Measurements from ENCODE around the gene ALDH3B2.
A peak's percentile ranks its signal among the peaks of the same experiment; 100 is the strongest.
"Not testable (repeated sequence)": the region's sequence is repeated elsewhere in the genome, so short reads cannot be mapped to it uniquely, and the experiment has no call there.

Gene ALDH3B2

DNA sequence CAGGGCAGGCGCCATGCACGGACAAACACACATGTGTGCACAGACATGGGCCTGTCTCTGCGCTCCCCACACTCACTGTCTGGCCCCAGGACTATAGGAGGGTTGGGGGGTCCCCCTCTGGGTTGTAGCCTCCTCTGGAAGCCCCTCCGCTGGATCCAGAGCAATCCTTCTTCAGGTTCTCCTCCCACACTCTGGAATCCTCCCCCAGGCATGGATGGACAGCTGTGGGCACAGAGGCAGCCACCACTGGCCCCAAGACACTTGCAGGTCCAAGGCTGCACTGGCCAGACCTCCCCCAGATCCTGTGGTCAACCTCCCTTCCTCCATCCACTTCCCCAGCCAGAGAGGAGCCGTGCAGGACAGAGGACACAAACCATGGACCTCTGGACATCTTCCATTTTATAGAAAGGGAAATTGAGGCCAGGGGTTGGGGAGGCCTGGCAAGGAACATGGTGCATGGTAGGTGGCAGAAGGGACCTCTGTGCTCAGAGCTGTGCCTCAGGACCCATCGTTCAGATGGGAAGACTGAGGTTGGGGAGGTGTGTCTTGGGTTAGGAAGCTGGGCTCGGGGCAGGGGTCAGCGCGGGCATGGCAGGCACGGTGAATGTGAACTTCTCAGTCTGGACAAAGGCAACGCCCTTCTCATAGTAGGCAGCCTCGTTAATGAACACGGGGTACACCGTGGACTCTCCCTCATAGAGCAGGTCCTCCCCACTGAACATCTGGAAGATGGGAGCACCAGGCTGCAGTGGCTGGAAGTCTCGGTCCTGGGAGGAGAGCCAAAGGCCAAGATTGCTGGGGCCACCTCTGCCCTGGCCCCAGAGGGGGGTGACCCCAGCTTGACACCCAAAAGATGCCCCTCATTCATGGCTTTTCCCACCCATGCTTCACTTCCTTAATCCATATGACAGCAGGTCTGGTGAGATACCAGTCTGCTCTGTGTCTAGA, 32.0 kb downstream of the ALDH3B2 start:
- no peak for DNase-seq

DNA sequence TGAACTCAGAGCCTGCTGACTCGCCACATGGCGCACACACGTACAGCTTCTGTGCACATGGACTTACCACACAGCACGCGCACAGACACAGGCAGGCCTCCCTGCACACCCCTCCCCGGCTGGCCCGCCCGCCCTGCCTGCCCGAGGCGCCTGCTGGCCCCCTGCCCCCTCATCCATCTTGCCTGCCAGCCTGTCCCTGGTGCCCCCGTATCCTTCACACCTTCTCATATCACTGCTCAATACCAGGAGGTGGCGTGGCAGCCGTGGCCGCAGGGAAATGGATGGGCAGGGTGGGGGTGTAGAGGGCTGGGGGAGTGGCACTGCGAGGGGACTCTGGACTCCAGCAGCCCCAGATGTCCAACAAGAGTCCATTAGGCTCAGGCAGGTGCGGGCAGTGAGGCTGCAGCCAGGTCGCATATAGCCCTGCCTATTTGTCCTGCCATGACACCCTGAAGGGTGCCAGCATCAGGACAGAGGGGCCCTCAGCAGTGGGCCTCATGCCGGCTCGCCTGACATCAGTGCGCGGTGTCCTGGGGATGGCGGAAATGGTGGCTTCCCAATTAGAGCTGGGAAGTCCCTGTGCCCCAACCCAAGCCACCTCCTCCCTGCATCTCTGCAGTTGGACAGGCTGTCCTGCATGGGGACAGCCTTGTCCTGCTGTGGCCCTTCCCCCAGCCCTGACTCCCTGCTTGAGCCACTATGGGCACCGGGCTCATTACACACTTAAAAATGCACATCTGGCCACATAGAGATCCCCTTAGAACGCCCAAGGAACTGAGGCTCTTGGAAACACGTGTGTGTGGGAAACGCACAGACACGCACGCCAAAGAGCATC, 32.9 kb downstream of the ALDH3B2 start:
- no peak for DNase-seq

DNA sequence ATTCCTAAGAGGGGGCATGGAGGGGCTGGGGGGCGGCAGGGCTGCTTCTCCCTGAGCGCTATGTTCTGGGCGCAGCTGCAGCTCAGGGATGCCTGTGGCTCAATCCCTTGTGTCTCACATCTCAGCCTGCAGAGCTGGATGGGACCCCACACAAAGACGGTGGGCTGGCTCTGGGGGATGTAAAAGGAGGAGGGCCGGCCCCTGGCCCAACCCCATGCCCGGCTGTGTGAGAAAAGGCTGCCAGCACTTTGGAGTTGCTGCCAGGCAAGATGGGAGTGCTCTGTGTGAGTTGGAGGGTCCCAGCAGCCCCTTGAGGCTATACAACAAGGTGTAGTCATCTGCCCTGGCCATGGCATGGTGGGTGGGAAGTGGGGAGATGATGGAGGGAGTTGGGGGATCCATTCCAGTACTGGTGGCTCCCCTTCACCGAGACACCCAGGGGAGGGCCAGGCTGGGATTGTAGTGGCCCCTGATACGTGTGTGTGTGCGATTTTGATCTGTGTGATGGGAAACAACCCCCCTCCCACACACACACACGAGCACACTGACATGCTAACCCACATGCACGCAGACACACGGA, 33.6 kb downstream of the ALDH3B2 start:
- DNase-seq, result no peak

DNA sequence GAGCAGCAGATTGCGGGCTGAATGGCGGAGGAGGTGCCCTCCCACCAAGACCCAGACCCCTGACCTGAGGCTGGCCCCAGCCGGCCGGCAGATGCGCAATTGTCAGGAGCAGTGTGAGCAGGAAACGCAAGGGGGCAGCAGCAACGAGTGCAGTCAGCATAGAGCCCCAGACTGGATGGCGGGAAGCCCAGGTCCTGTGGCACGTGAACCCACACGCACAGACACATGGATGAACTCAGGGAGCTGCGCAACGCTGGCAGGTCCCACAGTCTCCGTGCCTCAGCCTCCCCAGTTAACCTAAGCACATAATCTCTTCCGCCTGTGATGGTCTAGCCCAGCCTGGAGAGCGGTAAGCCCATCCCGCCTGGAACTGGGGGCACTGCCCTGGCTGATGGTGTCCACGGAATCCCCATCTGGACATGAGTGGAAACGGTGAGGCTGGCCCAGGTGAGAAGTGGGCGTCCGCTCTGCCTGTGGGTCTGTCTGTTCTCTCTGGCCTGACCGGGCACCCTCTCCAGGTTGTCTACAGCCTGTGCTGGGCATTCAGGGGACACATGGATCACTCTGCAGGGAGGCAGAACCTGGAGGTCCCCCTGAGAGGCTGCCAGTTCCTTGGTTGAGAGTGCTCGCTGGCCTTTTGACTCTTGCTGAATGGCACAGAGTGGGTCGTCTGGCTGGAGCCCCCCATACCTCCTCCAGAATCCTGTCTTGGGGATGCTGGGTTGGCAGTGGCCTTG, 34.2 kb downstream of the ALDH3B2 start:
- DNase-seq, result peak; percentile 34 to 51

DNA sequence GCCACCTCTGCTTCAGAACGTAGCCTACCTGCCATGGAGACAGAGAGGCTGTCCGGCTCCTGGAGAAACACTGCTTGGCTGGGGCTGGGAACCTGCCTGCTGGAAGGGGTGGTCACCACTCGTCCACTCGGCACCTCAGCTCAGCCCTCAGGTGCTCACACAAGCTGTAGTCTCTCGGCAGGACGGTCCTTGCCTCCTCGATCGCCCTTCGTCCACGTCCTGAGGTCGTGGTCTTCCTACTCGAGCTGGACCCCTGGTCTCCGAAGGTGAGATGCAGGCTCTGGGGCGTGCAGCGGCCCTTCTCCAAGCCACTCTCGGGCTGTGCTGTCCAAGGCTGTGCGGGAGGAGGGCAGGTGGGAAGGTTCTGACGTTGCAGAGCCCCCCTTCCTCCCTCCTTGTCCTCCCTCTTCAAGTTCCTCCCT, 35.0 kb downstream of the ALDH3B2 start, which contains the start of gene TBX10:
TBX10 (minus strand) TSS at position 326 of the 422 bp plus-strand sequence; CDS start at position 35, 291 bp downstream.
- DNase-seq, result no peak

DNA sequence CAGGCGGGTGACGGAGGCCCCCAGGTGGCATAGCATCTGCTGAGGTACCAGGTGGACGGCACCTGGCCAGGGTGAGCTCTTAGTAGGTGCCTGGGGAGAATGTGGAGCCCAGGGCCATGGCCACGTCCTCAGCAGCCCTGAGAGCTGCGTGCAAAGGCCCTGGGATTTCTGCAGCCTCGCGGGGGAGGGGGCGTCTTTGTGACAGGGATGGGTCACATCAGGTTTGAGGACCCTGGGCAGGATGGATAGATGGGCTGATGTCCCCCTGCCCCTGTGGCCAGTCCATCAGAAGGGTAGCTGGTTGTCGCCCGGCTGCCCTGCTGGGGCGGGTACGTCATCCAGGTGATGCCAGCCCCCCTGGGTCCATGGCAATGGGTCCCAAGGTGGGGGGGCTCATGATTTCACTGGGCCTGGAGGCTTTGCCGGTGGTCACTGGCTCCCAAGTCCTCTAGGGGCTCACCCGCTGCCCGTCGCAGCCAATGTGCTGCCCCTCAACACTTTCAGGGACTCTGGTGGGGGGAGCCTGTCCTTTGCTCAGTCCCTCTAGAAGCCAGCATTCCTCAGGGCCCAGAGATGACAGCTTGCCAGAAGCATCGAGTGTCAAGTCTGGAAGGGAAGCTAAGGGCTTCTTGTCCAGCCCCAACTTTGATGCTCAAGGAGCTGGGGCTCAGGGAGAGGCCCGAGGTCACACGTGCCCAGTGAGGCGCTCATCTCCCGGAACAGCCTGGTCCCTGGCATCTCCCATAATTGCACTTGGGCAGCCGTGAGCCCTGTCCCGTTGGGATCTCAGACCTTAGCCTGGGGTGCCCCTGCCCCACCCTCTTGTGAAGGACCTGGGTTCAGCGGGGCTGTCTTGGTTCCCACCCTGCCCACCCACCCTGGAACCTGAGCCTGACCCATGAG, 35.6 kb downstream of the ALDH3B2 start:
- DNase-seq, result no peak

DNA sequence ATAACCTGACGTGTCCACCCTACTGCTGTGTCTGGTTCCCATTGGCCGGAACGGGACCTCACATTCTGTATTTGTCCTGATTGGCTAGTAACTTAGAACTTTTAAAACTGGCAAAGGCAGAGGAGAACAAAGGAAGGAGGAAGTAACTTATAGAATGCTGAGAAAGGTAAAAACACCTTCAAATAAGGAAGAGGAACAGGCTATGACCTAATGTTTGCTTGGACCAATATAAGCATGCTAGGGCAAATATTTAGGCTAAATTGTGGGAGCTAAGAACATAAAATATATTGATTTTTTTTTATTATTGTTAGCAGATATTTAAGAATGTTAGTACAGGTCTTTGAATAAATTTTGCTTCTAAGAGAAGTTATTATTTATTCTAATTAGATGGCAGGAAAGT, 37.0 kb downstream of the ALDH3B2 start:
- not testable (repeated sequence) for DNase-seq

DNA sequence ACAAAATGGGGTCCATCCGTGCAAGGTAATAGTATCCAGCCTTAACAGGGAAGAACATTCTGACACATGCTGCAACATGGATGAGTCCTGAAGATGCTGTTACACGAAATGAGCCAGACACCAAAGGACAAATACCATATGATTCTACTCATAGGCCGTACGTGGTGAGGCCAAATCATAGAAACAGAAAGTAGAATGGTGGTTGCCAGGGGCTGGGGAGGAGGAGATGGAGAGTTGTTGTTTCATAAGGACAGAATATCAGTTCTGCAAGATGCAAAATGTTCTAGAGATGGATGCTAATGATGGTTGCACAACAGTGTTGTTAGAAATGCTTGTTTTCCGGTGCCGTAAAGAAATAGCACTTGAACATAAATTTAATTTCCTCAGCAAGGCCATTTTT, 37.5 kb downstream of the ALDH3B2 start:
- no peak for DNase-seq

DNA sequence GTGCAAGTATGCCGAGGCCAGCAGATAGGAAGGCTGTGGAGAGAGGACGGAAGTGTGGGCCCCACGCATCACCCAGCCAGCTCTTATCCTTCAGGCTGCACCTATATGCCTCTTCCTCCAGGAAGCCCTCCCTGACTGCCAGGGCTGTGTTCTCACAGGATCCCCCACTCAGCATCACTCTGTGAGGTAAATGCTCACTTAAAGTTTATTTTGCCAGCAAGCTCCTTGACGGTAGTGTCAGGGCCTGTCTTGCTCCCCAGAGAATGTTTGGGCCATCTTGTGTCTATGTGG, 39.2 kb downstream of the ALDH3B2 start:
- no peak for DNase-seq

DNA sequence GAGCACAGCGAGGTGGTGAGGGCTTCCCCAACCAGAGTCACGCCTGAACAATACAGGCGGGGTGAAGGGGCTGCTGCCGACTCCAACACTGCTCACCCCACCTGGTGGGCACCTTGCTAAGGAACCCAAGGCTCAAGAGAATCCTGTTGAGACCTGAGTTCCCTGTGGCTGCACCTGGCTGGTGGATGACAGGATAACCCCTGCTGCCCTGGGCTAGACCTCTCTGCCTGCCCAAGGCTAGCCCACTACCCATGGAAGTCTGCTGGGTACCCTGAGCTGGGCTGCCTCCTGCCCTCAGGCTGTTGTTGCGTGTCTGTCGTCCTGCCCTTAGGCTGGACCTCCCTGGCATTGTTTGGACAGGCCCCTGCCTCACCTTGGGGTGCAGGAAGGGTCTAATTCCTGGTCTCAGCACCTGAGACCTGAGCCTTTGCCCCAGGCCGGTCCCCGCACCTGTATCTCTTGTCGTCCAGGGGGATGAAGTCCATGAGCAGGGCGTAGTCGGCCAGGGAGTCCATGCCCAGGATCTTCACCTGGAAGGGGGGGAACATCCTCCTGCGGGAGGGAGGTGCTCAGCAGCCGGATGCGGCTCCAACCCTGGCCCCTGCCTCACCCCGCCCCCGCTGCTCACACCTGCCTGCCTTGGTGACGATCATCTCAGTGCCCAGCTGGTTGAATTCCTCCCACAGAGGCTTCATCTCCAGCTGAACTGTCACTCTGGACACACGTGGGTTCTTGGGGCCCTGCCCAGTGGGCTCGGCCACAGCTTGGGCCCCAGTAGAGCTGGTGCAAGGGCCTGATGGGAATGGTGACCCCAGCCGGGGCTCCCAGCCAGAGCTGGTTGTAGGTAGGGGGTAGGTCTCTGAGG, 39.8 kb downstream of the ALDH3B2 start:
- DNase-seq, result no peak

DNA sequence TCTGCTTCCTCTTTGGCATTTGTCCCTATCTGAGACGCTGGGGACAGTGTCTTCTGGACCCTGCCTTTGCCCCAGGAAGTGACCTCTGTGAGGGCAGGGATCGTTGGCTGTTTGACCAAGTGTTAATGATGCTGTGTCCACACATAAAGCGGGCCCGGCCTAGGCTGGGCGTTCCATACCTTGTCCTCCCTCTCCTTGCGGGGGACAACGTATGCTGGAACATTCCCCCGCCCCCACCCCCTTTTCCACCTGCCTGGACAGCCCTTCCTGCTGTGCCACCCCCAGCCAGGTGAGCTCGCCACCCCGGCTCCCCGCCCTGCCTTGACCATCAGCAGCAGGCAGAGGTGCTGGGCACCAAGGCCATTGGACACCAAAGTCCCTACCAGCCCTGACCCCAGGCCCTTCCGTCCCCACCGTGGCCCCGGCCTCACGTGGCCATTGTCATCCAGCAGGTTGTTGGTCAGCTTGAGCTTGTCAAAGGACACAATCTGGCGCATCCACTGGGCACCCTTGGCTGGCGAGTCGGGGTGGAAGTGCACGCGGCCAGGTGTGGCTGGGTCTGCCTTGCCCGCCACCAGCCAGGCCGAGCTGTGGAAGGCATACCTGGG, 40.6 kb downstream of the ALDH3B2 start:
- no peak for DNase-seq

DNA sequence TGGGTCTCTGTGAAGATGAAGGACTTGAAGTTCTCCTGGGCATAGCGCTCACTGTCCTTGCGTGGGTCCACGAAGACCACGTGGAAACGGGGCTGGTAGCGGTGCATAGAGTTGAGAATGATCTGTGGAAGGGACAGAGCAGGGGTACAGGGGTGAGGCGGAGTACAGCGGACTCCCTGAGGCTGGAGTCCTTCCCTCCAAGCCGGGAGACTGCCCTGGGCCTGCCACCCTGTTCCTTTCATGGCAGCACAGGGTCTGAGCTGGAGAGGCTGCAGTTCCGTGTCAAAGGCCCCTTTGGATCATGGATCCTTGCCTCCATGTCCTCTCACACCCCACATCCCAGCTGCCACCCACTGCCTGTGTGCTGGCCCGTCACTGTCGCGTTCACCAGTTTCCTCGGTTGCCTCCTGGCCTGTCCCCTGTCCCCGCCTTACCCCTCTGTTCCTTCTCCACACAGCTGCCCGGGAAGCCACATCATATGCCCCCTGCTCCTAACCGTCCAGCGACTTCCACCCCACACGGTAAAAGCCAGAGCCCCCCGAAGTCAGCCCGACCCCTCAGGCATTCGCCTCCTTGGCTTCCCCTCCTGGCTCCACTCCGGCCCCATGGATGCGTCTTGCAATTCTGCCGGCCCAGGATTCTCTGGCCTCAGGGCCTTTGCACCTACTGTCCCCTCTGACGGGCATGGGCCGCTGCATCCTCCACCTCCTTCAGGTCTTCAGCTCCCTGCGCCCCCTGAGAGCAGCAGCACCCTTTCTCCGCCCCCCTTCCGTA, 41.3 kb downstream of the ALDH3B2 start:
- DNase-seq, result no peak

DNA sequence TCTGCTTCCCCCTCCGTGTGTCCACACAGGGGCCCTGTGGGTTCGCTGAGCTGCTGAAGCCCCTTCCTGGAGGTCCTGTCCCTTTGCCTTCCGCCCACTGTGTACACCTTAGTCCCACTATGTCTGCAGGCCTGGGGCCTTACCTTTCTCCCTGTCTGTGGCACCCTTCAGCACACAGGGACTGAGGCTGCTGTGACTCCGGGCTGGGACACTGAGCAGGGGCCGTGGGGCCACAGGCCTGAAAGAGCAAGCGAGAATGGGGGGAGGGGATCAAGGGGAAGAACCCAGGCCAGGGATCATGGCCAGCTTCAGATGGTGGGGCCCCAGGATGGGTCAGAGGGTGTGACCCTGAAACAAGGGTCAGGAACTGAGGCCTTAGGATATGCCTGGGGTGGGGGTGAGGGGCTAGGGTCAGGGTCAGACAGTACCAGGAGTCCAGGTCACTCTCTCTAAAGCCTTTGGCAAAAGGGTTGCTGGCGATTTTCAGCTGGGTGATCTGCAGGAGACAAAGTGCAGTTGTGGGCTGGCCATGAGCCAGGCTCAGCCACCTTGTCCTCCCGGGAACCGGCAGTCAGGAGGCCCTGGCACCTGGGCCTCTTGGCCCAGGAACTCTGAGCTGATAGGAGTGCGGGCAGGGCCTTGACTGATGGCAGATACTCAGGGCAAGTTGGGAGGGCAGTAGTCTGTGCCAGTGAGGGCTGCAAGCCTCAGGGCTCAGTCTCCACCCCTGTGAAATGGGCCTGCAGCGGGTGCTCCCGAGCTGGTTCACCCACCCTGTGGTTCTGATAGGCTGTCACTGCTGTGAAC, 42.0 kb downstream of the ALDH3B2 start:
- DNase-seq, result no peak

DNA sequence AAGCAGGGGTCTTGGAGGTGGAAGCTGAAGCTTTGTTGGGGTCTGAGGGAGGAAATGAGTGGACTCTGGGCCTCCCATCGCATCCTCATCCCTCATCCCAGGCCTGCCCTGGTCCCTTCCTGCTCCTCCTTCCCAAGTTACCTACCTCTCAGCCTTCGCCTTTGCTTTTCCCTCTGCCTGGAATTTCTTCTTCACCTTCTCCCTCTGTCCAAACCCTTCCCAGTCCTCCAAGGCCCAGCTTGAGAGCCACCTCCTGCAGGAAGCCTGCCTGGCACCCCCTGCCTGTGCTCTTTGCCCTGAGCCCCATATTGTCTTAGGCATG, 42.6 kb downstream of the ALDH3B2 start:
- no peak for DNase-seq

DNA sequence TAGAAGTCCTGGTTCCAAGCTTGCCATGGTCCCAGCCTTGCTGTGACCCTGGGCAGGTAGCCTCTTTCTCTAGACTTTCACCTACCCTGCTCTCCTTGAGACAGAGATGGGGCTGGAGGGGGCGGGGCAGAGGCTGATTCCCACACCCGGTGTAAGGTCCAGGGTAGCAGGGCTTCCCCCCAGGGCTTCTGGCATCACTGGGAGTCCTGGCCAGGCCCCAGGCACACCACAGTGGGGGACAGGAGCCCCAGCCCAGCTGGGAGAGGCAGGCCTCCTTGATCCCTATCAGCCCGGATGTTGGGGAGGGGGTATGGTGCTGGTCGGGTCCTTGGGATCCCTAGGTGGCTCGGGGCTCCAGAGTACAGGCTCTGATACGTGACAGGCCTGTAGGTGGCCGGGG, 43.0 kb downstream of the ALDH3B2 start:
- no peak for DNase-seq

DNA sequence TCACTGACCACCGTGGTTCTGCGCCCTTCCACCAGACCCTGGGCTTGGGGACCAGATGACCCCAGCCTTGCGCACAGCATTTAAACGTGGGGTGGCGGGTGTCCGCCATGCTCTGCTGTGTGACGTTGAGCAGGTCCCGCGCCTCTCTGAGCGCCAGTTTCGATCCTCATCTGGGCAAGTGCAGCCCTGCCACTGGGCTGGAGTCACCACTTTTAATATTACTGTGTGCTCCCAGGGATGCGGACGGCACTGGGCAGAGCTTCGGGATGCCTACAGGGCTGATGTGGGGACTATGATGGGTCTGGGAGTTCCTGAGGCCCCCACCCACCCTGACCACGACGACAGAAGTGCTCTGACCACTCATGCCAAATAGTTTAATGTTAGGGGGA, 43.5 kb downstream of the ALDH3B2 start:
- no peak for DNase-seq

DNA sequence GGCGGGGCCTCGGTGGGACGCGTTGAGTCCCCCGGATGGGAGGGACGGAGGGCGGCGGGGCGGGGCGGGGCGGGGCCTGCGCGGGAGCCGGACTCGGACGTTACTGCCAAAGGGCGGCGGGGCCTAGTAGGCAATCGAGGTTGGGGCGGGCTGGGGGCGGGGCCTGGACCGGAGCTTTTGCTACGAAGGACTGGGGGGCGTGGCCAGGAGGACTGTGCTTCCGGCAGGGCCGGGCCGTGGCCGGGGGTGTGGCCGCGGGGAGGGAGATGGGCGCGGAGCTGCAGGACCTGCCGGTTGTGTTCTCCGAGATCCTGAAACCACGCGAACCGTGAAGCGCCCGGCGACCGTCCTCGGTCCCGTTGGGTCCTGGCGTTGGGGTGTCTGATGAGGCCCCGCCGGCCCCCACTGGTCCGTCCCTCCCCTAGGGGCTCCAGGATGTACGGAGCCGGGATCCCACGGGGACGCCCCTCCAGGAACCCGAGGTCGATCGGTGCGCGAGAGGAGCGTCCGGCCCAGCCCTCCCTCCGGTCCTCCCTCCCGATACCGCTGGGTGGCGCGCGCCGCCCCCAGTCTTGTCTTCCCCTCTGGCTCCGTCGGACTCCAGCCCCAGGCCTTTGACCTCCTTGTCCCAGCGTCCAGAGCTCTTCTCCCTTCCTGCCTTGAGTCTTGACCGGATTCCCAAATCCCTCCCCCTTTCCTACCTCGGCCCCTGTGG, 44.0 kb downstream of the ALDH3B2 start:
- DNase-seq, result peak; percentile 98

Measured in inflammatory macrophage (primary cell).